DOHH2 (cell line): Measurements from ENCODE around the gene DPH7.
A peak's percentile ranks its signal among the peaks of the same experiment; 100 is the strongest.

Experiments used
- H3F3A ChIP-seq: fragments of 200-600 bp; sonication (generic), shearing (Covaris generic); 2 replicates; pipeline ENCODE4 v1.6.0; 2016; ENCODE audit warnings: antibody characterized with exemption, mild to moderate bottlenecking; ENCODE audit not compliant: control insufficient read depth, insufficient read depth
- H3K27ac ChIP-seq: fragments of 200-600 bp; sonication (generic); 2 replicates; pipeline ENCODE4 v1.5.1; 2014; ENCODE audit warnings: low read depth, mild to moderate bottlenecking, low read length, moderate library complexity
- H3K27me3 ChIP-seq: fragments of 200-600 bp; sonication (generic); 2 replicates; pipeline ENCODE4 v1.6.1; 2014; ENCODE audit warnings: mild to moderate bottlenecking, low read length, mixed read lengths; ENCODE audit not compliant: control insufficient read depth
- H3K36me3 ChIP-seq: fragments of 200-600 bp; sonication (generic); 2 replicates; pipeline ENCODE4 v1.6.1; 2014; ENCODE audit warnings: mild to moderate bottlenecking, low read length, moderate library complexity, mixed read lengths; ENCODE audit not compliant: control insufficient read depth
- H3K4me1 ChIP-seq: fragments of 200-600 bp; sonication (generic); 2 replicates; pipeline ENCODE4 v1.6.1; 2014; ENCODE audit warnings: mild to moderate bottlenecking, low read length, mixed read lengths; ENCODE audit not compliant: control insufficient read depth
- H3K4me2 ChIP-seq: fragments of 200-600 bp; sonication (generic); 2 replicates; pipeline ENCODE4 v1.6.0; 2014; ENCODE audit warnings: mild to moderate bottlenecking, low read length, moderate library complexity
- H3K4me3 ChIP-seq: fragments of 200-600 bp; sonication (generic); 2 replicates; pipeline ENCODE4 v1.5.1; 2014; ENCODE audit warnings: mild to moderate bottlenecking, low read length, mixed read lengths
- H3K79me2 ChIP-seq: fragments of 200-600 bp; sonication (generic); 2 replicates; pipeline ENCODE4 v1.6.1; 2014; ENCODE audit warnings: mild to moderate bottlenecking, low read length, mixed read lengths; ENCODE audit not compliant: control insufficient read depth
- H3K9me2 ChIP-seq: fragments of 200-600 bp; sonication (generic); replicated peaks from 2 replicates; pipeline ENCODE4 v1.6.1; 2014; ENCODE audit warnings: mild to moderate bottlenecking, low read length, mixed read lengths; ENCODE audit not compliant: control insufficient read depth
- H3K9me3 ChIP-seq: fragments of 200-600 bp; sonication (generic); 2 replicates; pipeline ENCODE4 v1.6.1; 2014; ENCODE audit warnings: antibody characterized with exemption, low read length, mixed read lengths; ENCODE audit not compliant: control insufficient read depth, insufficient read depth
- H4K20me1 ChIP-seq: fragments of 200-600 bp; sonication (generic); 2 replicates; pipeline ENCODE4 v1.6.0; 2014; ENCODE audit warnings: low read depth, mild to moderate bottlenecking, antibody characterized with exemption, low read length, moderate library complexity; ENCODE audit not compliant: control insufficient read depth, insufficient read depth
- EZH2phosphoT487 ChIP-seq: fragments of 200-600 bp; sonication (generic); IDR thresholded peaks from 2 replicates; pipeline ENCODE4 v1.6.1; 2017; ENCODE audit warnings: borderline replicate concordance, mild to moderate bottlenecking, antibody characterized with exemption, low read length, moderate library complexity, mixed read lengths
- TF ChIP-seq, protein P1 (sequence below): fragments of 200-600 bp; sonication (generic); IDR thresholded peaks from one replicate; pipeline ENCODE4 v1.5.1; 2014; ENCODE audit warnings: antibody characterized with exemption, mild to moderate bottlenecking, low read depth, low read length; ENCODE audit not compliant: poor library complexity, severe bottlenecking

The DPH7 gene

DNA sequence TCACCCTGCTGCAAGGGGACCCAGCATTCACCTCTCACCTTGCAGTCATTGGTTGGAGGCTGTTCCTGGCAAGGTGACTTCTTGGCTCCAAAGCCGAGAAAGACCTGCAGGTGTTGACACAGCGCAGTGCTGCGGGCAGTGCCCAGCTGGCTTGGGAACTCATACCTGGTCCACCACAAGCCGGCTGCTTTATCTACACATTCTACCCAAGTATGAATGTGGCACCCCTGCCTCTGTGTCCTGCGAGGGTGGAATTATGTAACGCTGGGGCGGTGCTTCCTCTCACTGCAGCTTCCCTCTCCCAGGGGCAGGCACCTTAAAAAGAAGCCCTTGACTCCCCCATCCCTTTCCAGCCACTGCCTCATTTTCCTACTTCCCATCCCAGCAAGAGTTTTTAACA is 14.0 kb upstream of the DPH7 start:
- Histone ChIP-seq H3K79me2 (peaks cover 27% of the 10 kb centered on the region), H3K27me3 (no peaks in the 10 kb centered on the region), H4K20me1 (peaks cover 8% of the 10 kb centered on the region; the same call in 1 of the 2 replicates), H3K36me3 (peaks cover 21% of the 10 kb centered on the region), H3K4me2 (no peak overlapping the region), H3K9me3 (no peaks in the 10 kb centered on the region), H3K4me3 (no peak overlapping the region), H3F3A (no peaks in the 10 kb centered on the region), H3K4me1 (peaks cover 21% of the 10 kb centered on the region), H3K9me2 (no peaks in the 10 kb centered on the region), H3K27ac (no peak overlapping the region)
- TF ChIP-seq EZH2phosphoT487: no peak
- TF ChIP-seq, protein P1, sequence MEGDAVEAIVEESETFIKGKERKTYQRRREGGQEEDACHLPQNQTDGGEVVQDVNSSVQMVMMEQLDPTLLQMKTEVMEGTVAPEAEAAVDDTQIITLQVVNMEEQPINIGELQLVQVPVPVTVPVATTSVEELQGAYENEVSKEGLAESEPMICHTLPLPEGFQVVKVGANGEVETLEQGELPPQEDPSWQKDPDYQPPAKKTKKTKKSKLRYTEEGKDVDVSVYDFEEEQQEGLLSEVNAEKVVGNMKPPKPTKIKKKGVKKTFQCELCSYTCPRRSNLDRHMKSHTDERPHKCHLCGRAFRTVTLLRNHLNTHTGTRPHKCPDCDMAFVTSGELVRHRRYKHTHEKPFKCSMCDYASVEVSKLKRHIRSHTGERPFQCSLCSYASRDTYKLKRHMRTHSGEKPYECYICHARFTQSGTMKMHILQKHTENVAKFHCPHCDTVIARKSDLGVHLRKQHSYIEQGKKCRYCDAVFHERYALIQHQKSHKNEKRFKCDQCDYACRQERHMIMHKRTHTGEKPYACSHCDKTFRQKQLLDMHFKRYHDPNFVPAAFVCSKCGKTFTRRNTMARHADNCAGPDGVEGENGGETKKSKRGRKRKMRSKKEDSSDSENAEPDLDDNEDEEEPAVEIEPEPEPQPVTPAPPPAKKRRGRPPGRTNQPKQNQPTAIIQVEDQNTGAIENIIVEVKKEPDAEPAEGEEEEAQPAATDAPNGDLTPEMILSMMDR: no peak

DNA sequence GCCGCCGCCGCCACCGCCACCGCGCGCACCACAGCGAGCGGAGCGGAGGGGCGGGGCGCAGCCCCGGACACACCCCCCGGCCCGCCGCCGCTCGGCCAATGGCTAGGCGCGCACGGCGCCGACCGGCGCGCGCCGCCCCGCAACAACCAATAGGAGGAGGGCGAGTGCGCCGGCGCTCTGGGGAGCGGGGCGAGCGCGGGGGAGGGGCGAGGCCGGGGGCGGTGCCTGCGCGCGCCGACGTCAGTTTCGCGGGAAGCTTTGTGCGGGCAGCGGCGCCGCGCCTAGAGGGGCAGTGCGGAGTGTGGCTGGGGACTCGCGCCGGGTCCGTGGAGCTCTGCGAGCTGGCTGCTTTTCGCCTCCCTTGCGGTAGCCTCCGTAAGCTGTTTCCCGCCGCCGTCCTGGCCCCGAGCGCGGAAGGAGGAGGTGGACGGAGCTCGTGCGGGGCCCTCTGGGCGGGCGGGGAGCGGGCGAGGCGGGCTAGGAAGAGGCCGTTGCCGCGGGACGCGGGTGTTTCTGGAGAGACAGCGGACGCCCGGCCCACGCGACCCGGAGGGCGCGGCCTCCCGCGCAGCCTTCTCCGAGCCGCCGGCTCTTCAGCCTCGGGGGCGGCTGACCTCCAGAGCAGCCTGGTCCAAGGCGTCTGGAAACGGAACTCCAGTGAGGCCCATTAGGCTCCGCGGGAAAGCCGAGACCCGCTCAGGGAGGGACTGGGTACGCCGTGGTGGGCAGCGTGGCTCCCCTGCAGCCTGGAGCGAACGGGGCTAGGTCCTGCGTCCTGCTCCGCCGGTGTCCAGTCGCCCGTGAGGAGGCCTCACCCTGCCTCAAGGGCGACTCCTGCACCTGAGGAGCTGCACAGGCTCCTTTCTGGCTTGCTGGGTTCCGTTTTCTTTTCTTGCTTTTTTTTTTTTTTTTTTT is 12.0 kb upstream of the DPH7 start, which contains the start of gene ZMYND19:
Gene ZMYND19, minus strand, starts transcription at position 44 of the 915 bp plus-strand sequence. CDS start 249 bp downstream, outside the sequence.
- Histone ChIP-seq H3K79me2 (peaks cover 43% of the 10 kb centered on the region), H3K4me1 (peaks cover 21% of the 10 kb centered on the region)

DNA sequence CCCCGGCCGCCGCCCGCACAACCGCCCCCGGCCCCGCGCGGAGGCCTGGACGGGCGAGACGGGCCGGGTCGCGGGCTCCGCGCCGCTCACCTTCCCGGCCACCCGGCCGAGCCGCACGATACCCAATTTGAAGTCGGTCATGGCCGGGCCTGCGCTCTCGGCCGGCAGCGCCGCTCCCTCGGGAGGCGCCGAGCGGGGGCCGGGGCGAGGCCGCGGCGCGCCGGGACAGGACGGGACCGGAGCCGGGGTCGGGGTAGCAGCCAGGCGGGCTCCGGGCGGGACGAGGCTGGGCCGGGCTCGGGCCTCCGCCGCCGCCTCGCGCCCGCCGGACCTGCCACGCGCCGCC is 11.4 kb upstream of the DPH7 start:
- H3K9me2 ChIP-seq: no peaks in the 10 kb centered on the region
- H3K9me3 ChIP-seq: no peaks in the 10 kb centered on the region
- H3K27me3 ChIP-seq: no peaks in the 10 kb centered on the region
- H3K4me1 ChIP-seq: peaks cover 21% of the 10 kb centered on the region
- H3K79me2 ChIP-seq: peaks cover 46% of the 10 kb centered on the region
- TF ChIP-seq, protein P1: no peak
- TF ChIP-seq EZH2phosphoT487: no peak
- H3K4me3 ChIP-seq: peak overlapping the region; percentile 90
- H3K4me2 ChIP-seq: no peak overlapping the region; the same call in 1 of the 2 replicates
- H4K20me1 ChIP-seq: peaks cover 8% of the 10 kb centered on the region; the same call in 1 of the 2 replicates
- no peaks in the 10 kb centered on the region for H3F3A ChIP-seq
- no peak overlapping the region for H3K27ac ChIP-seq
- peaks cover 47% of the 10 kb centered on the region for H3K36me3 ChIP-seq

More for the DNA sequence above, 12.0 kb upstream of the DPH7 start, which contains the start of gene ZMYND19:
- 0 out of 2 replicates have a peak within 1 kb of the TSS, but pooled peaks have one; percentile 16 for H3K27ac ChIP-seq
- H3K4me2 ChIP-seq: peak within 1 kb of the TSS; percentile 94
- peaks cover 41% of the 10 kb centered on the region for H3K36me3 ChIP-seq
- no peaks in the 10 kb centered on the region for H3K27me3 ChIP-seq
- peak within 1 kb of the TSS; percentile 90 for H3K4me3 ChIP-seq
- H3K9me3 ChIP-seq: no peaks in the 10 kb centered on the region
- H4K20me1 ChIP-seq: peaks cover 8% of the 10 kb centered on the region; the same call in 1 of the 2 replicates
- H3K9me2 ChIP-seq: no peaks in the 10 kb centered on the region
- H3F3A ChIP-seq: no peaks in the 10 kb centered on the region
- TF ChIP-seq, protein P1: no peak
- no peak for TF ChIP-seq EZH2phosphoT487
